GM18526 (cell line): ENCODE data around the gene EFCC1.

Experiments
- POLR2A ChIP-seq: IDR thresholded peaks from 3 replicates; pipeline ENCODE4 v1.6.1; 2011; ENCODE audit not compliant: insufficient read length; ENCODE audit errors: extremely low read depth

The EFCC1 gene

GRCh38 chr3:128991355-128991895 lies 9.7 kb upstream of the EFCC1 start:
- no peak for TF ChIP-seq POLR2A

- no peak for TF ChIP-seq POLR2A
These were observed 8.1 kb upstream of the EFCC1 start for GRCh38 chr3:128992926-128993460.

GRCh38 chr3:128993461-128994172 lies 7.5 kb upstream of the EFCC1 start, which contains the start of gene CFAP92:
Gene CFAP92, minus strand, starts transcription at chr3:128994076. Its CDS starts 772 bp downstream, at chr3:128993304.
- TF ChIP-seq POLR2A, result no peak

GRCh38 chr3:128994173-128994512 lies 7.0 kb upstream of the EFCC1 start:
- no peak for TF ChIP-seq POLR2A

GRCh38 chr3:128994581-128995546 lies 6.2 kb upstream of the EFCC1 start:
- TF ChIP-seq POLR2A, result no peak

- no peak for TF ChIP-seq POLR2A
These were observed 5.4 kb upstream of the EFCC1 start for GRCh38 chr3:128995737-128996136.

GRCh38 chr3:128996200-128996599 lies 4.9 kb upstream of the EFCC1 start:
- TF ChIP-seq POLR2A, result no peak

- TF ChIP-seq POLR2A, result no peak
These were observed 4.4 kb upstream of the EFCC1 start for GRCh38 chr3:128996726-128997125.

GRCh38 chr3:128997486-128998133 lies 3.5 kb upstream of the EFCC1 start:
- TF ChIP-seq POLR2A, result no peak

GRCh38 chr3:128998561-128998960 lies 2.5 kb upstream of the EFCC1 start:
- no peak for TF ChIP-seq POLR2A

GRCh38 chr3:128999102-128999501 lies 2.0 kb upstream of the EFCC1 start:
- no peak for TF ChIP-seq POLR2A

GRCh38 chr3:129000742-129001100 lies 383 bp upstream of the EFCC1 start:
- TF ChIP-seq POLR2A, result no peak

- TF ChIP-seq POLR2A, result no peak
These were observed 885 bp downstream of the EFCC1 start for GRCh38 chr3:129001806-129002572.

GRCh38 chr3:129002573-129003569 lies 1.8 kb downstream of the EFCC1 start:
- TF ChIP-seq POLR2A, result no peak
